HG03139 (cell line): ENCODE data around the gene LRP1B.

Experiments
- ATAC-seq: cut with Tn5 transposase; IDR thresholded peaks from one replicate; pipeline ENCODE4 v1.9.1; 2021; ENCODE audit not compliant: unreplicated experiment

LRP1B gene

DNA sequence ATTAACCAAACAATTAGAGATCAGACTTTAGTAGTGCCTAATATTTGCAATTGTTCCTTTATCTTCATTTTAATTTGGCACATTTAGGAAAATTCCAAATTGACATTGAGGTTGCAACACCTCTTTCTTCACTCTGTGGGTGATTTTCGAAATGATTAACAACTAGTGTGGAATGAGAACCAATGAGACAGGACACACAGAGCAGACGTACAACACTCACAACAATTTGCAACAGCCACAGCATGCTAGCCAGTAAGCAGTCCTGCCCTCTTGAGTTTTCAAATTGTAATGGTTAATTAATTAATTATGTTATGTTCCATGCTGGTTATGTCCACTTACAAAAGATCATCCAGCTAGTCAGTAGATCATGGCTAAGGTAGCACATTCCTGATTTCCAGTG is 339.3 kb downstream of the LRP1B start:
- ATAC-seq, result no peak

DNA sequence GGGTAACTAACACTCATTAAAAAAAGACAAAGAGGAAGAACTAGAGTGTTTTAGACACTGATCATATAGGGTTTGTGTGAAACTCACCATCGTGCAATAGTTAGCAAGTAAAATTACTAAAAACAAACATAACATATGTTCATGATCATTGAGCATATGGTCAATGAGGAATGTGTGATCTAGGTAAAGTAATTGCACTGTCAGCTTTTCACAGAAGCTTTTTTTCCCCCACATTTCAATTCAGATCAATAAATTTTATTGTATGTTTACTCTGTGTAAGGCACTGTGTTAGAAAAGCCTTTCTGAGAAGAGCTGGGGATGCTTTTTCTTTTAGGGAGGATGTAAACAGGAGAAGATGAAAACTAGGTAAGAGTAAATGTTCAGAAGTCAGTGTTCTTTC is 348.2 kb downstream of the LRP1B start:
- ATAC-seq, result no peak

DNA sequence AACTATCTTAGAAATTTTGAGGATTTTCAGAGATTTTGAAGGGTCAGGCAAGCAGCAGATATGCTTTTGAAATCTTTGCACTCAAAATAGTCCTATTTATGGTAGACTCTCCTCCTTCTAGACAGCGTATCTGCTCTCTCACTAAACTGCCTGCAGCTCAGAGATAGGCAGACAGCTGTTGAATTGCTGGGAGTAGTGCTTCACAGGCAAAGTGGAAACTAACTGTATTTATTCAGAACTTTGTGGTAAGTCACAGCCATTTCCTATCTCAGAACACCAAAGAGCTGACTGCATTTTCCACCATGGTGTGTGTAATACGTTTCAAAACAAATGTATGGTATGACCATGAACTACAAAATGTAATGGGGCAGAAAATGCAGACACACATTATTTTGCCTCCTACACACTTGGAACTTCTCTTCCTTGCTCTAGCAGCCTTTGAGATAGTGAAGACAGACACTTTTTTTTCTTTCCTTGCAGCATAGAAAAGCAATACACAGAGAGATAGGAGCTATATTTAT is 352.4 kb downstream of the LRP1B start:
- ATAC-seq, result no peak

DNA sequence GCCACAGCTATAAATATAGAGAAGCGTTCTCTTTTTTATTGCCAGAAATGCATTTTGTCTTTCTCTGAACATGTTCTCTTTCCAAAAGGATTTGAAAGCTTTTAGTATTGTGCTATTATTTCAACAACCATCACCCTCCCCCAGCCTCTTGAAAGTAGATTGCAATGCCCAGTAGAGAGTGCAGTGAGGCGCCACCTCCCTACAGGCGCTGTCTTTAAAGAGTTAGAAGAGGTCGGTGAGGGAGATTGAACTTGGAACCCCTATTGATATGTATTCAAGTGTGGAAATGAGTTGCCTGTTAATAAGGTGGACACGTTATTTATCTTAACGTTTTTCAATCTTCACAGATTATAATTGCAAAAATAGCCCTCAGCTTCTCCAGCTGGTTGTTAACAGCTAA is 360.3 kb downstream of the LRP1B start:
- ATAC-seq, result no peak

DNA sequence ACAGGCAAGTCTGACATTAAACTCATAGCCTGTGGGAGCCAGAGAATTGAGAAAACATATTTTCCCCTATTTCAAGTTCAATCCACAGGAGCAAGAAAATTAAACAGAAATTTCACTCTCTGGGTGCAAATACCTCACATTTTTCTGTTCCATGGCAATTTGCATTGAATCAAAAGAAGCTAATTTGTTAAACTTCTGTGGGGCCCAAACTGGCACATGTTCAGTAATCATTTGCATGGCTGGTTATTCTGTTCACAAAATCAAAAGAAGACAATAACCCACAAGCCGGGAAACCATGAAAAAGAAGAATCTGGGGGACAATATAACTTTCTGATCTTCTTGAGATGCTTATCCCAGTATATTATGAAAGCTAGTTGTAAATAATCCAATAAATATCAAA is 363.1 kb downstream of the LRP1B start:
- no peak for ATAC-seq

DNA sequence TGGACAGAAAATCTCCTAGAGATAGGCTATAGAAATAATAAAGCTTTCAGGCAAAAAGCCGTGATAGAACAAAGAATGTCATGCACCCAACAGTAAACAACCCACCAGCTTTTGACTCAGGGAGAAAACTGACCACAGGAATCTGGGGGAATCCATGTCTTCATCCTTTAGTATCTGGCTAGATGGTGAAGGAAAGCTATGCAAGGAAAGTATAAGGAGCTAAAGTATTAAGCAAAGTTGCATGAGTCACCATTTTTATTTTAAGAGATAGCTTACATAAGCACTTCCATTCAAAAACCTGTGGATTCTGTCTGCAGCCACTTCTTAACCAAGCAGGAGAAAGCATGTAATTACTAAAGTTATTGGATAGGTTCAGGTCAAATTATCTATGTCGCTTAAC is 363.8 kb downstream of the LRP1B start:
- no peak for ATAC-seq

DNA sequence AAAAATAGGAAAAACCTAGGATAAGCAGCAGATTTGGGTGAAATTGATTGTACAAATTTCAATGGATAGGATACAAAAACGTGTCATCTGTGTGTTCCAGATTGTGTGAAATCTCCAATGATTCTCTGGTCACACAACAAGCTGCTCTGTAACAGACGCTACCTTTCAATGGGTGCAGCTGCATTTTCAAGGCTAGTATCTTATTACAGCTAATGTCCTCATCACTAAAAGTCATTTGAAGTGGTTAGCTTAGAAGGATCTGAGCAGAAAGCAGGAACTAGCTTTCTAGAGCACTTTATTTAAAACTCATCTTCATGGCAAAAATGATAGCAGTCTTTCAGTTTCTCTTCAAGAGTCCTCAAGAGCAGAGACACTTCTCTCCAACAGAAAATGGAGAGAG is 364.6 kb downstream of the LRP1B start:
- ATAC-seq, result no peak

DNA sequence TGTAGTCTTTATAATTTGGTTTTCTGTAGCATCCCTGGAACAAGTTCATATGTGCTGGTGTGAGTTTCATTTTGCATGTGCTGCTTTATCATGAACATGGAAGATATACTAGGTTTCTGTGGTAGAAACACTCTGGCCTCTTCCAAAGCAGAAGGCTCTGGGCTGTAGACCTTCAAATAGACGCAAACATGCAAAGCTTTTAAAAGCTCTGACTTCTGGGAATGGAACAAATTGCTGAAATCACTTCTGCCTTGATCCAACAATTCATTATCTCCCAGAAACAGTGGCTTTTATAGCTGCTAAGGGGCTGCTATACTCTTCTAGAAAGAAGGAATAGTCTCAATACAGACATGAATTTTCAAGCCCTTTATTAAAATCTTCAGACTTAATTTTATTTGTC is 382.2 kb downstream of the LRP1B start:
- no peak for ATAC-seq

DNA sequence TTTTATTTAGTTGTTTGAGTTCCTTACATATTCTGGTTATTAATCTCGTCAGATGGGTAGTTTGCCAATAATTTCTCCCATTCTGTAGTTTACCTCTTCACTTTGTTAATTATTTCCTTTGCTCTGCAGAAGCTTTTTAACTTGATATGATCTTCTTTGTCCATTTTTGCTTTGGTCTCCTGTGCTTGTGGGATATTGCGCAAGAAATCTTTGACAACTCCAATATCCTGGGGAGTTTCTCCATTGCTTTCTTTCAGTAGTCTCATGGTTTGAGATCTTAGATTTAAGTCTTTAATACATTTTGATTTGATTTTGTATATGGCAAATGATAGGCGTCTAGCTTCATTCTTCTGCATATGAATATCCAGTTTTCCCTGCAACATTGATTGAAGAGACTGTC is 389.2 kb downstream of the LRP1B start:
- ATAC-seq, result no peak

DNA sequence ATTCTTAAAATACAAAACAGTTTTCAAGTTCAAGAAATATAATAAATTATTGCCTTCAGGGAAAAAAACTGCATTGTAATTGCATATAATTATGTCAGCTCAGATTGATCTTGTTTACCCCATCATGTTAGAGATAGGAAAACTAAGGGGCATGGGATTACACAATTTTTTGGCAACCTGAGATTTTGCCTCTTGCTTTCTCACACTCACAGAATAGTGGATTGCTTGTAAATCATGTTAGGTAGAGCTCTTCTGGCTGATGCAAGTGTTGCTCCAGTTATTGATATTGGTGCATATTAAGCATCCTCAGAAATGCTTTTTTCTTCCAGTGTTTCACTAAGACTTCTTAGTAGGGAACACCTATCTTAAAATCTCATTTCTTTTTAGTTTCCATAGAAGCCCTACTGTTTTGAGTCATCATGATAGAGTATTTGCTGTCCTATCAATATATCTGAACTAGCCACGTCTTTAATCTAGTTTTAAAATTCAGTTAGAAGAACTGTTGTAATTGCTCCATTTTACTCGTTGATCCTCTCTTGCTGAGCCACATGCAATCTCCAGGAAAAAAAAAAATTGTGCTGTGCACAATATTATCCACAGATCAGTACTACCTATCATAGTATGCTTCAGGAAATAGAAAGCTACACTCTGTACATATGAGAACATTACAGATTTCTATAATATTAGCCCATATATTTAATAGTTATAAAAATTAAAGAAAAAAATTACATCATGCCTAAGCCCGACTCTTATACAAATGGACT is 393.1 kb downstream of the LRP1B start:
- ATAC-seq, result no peak

DNA sequence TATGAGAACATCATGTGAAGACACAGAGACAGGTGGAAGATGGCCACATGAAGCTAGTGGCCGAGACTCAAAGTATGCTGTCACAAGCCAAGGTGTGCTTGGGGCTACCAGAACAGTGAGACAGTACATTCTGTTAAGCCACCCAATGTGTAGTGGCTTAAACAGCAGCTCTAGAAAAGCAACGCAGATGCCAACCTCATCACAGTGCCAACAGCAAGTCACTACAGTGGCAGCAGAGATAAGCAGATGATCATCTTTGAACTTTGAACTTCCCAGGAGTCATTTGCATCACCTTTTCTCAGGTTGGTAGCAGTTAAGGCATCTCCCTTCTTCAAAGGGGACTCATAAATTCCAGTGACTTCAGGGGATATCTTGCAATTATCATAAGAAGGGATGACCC is 394.4 kb downstream of the LRP1B start:
- ATAC-seq, result no peak

DNA sequence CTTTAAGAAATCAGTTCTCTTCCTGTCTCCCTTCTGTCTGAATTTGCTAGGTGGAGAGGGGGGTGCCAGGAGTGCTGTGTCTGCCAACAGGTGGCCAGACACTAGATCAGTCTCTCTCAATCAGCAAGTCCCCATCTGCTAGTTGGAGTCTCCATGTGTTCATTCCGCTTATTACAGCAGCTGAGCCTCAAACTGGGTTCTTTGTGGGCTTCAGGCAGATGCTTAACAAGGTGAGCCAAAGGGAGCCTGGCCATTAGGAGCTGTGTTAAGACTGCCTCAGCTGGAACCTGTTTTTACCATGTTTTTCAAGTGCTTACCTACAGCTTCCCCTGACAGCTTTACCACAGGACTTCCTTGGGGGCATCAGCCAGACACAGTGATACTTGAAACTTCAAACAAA is 401.9 kb downstream of the LRP1B start:
- ATAC-seq, result no peak

DNA sequence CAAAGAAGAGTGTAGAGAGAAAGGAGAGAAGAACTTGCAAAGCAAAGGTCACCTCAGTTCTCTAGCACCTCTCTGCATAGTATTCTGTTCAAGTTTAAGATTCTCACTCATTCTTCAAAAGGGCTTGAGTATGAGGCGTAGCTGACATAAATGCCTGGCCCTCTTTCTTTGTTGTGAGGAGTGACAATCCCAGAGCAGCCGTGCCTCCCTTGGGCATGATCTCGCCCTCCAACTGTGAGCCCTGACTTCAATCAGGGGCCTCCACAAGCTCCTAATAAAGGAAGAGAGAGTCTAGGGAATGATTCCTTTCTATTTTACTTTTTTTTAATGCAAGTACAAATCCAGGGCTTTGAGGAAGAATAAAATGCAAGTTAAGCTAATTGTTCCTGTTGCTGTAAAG is 402.7 kb downstream of the LRP1B start:
- ATAC-seq, result no peak

DNA sequence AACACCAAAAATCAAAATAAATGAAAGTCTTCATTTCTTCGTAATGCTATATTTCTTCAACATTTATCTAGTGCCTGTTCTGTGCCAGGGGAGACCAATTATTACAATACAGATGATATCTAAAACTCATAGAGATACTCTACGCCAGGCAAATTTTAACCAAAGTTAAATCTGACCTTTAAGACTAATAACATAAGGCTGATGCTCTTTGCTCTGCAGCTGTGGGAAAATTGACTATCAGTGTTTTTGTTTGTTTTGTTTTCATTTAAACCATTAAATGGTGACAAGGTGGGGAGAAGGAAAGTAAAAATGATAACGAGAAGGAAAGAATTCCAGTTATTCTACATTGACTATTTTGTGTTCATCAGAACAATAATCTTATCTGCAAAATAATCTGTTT is 406.4 kb downstream of the LRP1B start:
- ATAC-seq, result no peak

DNA sequence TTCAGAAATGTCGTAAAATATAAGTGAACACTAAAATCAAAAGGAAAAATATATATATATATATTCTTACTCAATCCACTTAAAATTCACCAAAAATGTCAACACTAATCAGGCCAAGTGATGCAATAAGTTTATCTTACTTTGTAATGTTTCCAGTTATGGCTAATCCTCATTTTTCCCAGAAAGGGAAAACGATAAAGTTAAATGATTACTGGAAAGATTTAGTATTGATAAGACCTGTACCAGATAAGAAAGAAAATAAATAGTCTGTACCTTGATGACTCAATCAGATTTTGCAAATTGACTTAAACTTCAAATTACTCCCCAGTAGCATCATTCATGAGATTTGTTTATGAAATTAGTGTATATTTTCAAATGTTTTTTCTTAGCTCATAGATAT is 407.0 kb downstream of the LRP1B start:
- no peak for ATAC-seq

DNA sequence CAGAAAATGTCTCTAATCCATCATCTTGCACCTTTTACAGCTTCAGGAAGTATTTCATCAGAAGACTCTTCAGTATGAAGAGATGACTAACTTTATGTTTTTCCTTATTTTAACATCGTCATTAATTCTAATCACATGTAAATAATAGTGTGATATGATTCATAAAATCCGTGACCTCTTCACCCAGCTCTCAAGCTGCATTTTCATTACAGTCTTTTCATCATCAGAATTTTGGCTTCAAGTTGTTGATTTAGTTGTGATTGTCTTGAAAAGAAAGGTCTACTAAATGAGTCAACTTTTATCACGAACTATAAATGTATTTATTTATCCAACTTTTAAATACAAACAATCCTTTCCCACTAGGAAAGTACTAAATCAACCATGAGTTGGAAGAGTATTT is 410.3 kb downstream of the LRP1B start:
- ATAC-seq, result no peak

DNA sequence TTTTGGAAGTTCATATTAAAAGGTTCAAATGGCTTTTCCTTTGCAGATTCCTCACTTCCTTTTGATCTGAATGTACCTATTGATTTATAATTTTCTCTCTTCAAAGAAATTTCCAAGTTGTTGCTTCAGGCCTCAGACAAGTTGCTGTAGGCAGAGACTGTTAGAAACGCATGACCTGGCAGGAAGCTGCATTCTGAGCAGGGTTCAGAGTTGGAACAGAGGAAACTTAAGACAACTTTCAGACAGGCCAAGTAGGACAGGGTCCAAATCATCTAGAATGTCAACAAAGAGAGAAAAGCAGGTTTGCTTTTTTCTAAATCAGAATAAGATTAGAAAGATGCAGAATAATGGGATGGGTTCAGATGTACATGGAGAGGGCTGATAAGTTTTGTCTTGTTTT is 416.3 kb downstream of the LRP1B start:
- no peak for ATAC-seq

DNA sequence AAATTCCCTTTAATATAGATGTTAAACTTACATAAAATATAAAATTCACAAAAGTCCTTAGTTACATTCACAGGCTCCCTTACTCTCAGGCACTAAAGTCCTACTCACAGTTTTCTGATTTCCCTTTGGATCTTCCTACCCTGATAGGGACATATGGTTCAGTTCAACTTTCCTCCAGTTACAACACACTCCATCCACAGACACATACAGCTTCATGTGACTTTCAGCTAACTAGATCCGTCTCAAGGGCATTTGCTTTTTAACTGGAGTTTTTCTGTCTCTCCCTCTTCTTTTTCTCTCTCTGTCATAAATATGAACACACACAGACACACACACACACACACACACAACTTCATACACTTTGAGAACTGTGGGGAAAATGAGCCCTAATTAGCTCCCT is 419.2 kb downstream of the LRP1B start:
- no peak for ATAC-seq

DNA sequence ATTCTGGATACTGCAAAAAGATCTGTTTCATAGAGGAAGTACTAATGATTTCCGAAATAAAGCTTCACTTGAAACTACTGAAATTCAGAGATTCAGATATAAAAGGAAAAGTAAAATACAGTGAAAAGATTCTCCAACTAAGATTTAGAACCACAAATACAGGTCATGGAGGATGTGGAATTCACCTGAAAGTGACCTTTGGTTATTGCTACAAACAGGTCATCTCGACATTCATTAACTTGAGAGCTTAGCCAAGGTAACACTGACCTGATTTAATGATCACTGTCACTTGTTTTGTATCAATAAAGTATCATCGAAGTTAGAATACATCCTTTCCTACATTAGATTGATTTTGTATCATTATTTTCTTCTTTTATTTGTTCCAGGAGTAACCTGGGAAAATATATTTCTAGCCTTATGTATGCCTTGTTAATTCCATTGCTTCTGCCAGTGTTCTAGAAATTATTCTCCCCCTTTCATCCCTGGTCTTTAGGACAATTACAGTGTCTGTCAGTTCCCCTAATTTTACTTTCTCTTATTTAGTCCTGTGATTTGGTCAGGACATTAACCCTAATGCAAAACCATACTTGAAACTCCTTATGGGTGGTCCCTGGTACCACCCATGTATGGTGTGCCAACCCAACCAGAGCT is 420.1 kb downstream of the LRP1B start:
- no peak for ATAC-seq

DNA sequence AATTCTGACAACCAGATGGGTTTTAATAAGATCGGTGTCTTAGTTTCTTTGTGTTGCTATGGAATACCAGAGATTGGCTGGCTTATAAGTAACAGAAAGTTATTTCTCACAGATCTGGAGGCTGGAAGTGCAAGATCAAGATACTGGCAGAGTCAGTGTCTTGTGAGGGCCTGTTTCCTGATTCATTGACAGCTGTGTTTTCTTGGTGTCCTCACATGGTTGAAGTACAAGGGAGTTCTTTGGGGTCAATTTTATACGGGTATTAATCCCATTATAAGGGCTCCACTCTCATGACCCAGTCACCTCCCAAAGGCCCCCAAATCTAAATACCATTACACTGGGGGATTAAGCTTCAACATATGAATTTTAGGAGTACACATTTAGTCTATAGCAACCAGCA is 421.1 kb downstream of the LRP1B start:
- no peak for ATAC-seq

DNA sequence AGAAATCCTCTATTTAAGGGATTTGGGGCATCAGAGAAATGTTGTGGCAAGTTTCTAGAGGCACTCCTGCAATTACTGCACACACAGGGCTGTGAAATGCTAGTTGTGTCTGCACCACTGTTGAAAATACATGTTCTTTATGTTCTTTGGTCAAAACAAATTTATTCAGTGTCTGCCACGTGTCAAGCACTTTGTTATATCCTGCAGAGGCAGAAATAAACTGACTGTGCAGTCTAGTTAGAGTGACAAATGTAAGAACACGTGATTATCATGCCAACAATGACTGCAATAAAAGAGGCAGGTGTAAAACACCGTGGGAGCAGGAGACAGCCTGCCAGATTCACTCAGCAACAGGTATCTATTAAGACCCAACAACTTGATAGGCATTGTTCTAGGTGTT is 423.3 kb downstream of the LRP1B start:
- ATAC-seq, result no peak

DNA sequence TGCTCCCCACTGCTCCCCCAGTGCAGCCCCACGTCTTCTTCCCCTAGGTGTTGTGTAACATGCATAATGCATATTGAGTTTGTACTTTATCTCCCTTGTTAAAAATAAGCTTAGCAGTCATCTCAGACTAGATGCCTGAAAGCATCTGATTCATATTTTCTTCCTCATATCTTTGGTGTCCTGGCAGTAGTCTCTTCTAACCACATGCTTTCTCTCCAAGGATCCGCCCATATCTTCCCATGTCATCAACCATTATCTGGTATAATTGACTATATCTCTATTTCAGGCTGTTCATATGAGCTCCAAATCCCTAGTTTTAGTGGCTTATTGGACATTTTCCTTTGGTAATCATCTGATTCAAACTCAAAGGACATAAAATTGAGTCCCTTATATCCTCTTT is 426.3 kb downstream of the LRP1B start:
- no peak for ATAC-seq

DNA sequence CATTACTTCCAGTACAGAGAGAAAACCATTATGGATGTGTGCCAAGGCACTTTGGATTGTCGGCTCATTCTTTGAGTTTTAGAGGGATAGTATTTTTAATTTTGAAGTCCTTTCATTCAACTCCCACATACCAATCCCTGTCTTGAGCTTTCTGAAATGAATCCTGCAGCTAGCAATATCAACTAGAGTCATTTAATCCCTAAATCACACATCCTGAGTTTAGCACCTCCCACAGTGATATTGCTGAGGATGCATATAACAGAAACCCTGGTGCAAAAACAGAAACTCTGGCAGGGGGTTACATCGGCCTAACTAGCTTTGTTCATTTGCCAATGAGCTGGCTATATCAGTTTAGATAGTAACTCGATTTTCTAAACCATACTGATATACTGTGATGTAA is 427.3 kb downstream of the LRP1B start:
- ATAC-seq, result no peak
